ENCODE results near the gene KCNS3.

DNA sequence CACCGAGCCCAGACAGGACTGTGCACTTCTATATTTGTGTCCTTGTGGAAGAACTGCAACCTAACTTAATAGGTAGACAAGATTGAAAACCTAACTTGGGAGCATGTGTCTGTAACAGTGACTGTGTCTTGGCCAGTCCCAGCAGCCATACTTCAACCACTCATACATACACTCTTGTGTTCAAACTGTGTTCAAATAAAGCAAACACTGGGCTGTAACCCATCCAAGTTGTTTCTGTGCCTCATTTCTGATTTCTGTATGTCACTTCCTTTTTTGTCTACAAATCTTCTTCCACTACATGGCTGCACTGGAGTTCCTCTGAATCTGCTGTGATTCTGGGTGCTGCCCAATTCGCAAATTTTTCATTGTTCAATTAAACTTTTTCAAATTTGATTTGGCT is 31.2 kb upstream of the KCNS3 start:
- TF ChIP-seq, protein P1, sequence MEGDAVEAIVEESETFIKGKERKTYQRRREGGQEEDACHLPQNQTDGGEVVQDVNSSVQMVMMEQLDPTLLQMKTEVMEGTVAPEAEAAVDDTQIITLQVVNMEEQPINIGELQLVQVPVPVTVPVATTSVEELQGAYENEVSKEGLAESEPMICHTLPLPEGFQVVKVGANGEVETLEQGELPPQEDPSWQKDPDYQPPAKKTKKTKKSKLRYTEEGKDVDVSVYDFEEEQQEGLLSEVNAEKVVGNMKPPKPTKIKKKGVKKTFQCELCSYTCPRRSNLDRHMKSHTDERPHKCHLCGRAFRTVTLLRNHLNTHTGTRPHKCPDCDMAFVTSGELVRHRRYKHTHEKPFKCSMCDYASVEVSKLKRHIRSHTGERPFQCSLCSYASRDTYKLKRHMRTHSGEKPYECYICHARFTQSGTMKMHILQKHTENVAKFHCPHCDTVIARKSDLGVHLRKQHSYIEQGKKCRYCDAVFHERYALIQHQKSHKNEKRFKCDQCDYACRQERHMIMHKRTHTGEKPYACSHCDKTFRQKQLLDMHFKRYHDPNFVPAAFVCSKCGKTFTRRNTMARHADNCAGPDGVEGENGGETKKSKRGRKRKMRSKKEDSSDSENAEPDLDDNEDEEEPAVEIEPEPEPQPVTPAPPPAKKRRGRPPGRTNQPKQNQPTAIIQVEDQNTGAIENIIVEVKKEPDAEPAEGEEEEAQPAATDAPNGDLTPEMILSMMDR (IDR thresholded peaks at IDR 0.05): no peak
- TF ChIP-seq EP300 (IDR thresholded peaks at IDR 0.05): no peak

All from ovary (tissue), 3 donors.